ENCODE measurements around the gene SND1.

The SND1 gene

DNA sequence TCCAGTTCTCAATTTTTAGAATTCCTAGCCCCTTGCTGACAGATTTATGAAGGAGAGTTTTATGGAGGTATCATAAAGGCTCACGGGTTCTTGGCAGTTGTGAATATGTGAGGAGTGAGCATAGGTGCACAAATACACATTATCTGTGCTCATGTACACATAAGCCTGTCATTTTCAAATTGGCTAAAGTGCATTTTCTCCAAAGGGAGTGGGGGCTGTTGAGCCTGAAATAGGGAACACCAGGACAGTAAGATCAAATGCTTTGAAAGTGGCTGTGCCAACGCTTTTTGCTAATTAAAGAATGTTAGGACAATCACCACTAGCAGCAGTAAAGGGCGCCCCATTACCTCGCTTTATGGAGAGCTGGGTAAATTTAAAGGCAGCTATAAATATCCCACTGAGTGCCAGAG is 387.6 kb downstream of the SND1 start:
- no peak for DNase-seq (ENCODE audit: low read depth in 2 of 2)

DNA sequence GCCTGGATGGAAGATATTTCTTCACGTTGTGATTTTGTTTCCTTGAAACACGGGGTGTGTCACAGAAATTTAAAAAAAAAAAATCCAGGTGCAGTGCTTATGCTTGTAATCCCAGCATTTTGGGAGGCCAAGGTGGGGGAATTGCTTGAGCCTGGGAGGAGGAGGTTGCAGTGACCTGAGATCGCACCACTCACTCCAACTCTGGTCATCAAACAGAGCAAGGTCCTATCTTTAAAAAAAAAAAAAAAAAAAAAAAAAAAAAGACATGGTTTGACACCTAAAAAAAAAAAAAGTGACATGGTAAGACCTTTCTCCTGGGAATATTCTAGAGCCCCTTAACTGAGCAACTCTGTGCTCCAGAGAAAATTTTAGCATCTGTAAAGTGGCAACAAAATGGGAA is 388.2 kb downstream of the SND1 start:
- DNase-seq (ENCODE audit: low read depth in 2 of 2): no peak

DNA sequence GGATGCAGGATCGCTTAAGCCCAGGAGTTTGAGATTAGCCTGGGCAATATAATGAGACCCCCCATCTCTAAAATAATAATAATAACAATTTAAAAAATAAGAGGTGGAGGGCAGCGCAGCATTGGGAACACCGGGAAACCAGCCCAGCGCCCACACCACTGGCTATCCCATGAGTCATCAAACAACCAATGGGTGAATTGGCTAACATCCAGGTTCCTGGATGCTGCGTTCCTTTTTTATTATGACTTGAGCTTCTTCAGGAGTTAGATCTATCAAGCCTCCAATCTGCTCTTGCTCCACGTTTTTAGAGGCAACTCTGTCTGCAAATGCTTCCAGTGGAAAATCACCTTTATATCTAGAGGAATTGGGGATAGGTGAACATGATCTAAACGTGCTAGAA is 389.2 kb downstream of the SND1 start:
- DNase-seq (ENCODE audit: low read depth in 2 of 2): no peak

DNA sequence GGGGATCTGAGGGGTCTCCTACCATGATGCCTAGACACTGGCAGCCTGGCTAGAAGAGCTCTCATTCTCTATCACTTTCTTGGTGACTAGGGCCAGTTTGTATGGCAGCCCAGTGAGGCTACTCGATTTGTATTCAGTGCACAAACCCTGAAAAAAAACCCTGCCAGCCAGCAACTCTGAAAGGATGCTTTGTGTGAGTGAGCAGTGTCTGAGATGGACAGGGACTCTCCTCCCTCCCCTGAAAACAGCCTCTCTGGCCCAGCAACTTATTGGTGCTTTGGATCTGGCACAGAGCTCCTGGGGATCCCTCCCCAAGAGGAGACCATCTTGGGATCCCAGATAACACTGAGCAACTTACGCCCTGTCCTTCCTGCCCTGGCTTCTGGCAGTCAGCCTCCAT is 390.0 kb downstream of the SND1 start:
- DNase-seq (ENCODE audit: low read depth in 2 of 2): no peak

DNA sequence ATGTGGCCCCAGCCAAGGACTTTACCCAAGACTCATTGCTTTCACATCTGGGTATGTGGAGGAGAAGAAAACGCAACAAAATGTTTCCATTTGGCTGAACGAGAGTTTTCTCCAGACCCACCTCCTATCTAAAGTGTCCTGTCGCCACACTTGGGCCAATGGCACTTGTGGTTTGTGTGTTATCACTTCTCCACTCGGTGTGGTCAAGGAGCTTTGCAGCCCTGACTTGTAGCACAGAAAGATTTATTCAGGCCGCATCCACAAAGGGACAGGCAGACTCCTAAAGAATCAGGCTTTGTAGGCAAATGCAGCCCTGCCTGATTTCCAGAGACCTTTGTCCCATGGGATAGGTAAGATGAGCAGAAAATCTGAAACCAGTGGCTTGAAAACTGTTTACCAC is 392.1 kb downstream of the SND1 start:
- no peak for DNase-seq (ENCODE audit: low read depth in 2 of 2)

DNA sequence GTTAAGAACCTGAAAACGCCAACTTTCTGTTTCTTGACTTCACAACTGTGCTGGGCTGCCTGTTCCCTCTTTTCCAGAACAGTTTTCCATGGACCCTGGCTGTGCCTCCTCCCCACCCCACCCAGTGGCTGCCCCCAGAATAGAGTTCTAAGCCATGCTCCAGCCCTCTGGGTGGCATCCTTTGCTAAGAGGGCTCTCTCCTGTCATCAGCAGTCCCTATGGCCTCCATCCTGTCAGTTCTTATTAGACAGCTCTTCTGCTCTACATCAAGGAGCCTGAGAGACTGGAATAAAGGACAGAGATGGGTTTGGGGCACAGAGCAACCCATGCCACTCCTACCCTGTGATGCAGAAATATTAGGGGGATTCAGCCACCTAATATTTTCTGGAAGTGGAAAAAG is 393.2 kb downstream of the SND1 start:
- no peak for DNase-seq (ENCODE audit: low read depth in 2 of 2)

DNA sequence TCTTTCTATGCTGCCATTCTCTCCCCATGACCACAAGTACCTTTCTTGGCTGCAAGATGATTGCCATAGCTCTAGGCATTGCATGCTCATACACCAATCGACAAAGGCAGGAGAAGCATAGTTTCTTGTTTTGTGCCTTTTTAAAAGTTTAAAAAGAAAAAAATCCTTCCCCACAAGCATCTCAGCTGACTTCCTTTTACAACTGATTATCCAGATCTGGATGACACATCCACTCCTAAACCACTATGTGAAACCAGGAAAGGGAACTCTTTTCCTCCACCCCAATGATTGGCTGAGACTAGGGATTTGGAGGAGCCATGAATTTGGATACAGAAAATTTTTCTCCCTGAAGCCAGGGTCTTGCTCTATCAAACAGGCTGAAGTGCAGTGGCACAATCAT is 393.8 kb downstream of the SND1 start:
- DNase-seq (ENCODE audit: low read depth in 2 of 2): no peak

DNA sequence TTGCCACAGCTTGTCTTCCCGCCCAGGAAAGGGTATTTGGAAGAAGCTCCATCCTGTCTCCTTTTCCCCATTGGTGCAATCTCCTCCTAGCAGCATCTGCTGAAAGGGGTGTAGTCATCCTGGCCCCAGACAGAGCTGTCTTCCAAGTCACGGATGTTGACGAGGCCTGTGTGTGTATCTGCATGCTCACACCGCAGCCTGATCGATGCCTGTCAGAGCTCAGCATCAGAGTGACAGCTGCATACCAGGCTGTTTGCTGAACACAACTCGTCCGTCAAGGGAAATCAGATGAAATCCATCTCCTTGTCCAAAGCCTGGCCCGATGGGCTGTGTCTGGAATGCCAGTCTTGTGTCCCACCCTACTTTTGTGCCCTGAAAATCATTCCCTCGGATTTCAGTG is 400.4 kb downstream of the SND1 start:
- DNase-seq (ENCODE audit: low read depth in 2 of 2): no peak

DNA sequence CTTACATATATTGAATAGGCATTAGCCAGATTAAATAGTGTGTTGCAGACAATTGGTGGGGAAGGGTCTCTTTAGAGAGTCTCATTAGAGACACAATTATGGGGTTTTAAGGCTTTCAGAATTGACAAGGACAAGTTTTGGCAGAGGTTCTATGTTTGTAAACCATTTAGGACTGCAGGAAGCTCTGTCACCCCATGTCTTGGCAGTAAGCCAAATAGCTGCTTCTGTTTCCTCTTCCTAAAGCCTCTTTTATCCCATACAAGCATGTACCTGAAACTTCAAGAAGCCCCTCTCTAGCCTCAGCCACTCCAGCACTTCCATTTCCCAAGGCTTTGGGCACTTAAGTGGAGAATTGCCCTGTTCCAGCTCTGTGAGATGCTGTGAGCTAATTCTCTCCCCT is 401.0 kb downstream of the SND1 start:
- no peak for DNase-seq (ENCODE audit: low read depth in 2 of 2)

DNA sequence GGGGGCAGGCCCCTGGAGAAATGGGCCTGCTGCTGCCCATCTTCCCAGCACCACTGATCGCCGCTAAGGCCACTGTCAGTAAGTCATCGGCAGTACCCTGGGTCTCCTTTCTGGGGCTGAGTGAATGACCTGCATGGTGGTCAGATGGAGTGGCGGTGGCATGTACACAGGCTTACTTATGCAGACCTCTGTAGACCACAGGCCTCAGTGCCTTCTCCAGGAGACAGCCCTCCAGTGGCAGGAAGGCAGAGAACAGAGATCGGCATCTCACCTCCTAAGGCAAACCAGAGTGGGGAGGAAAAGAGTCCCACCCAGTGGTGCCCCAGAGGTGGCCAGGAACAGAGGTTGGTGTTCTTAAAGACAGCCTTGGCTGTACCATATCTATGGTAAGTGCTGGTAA is 402.0 kb downstream of the SND1 start:
- no peak for DNase-seq (ENCODE audit: low read depth in 2 of 2)

DNA sequence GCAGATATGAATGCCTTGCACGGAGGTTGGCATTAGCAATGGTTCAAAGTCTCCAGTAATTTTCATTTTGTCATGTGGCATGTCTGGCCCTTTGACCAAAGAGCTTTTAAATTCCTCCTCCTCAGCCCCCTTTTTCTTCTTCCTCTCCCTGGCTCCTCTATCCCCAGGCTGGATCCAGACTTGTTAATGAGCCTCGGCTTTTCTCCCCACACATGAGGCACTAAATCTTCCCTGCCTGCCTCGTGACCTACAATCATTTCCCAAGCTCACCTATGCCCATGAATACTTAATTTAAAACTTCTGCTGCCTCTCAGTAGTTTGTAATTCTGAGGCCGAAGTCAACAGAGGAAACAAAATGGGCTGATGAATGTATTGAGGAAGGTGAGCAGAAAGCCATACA is 402.5 kb downstream of the SND1 start:
- no peak for DNase-seq (ENCODE audit: low read depth in 2 of 2)

DNA sequence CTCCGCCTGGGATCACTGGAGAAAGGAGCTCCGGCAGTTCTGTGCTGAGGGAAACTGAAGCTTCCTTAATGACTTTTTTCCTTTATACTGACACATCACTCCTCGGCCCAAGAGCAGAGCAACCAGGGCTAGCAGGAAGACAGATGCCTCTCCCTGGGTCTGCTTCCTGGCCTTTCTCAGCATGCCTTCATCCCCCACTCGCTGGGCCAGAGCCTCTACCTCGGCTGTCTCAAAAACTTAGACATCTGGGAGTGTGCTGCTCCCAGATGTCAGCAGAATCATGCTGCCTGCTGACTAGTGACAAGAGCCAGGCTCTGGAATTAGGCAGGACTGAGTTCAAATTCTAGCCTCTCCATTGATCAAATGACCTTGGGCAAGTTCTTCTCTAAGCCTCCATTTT is 403.6 kb downstream of the SND1 start:
- DNase-seq (ENCODE audit: low read depth in 2 of 2): no peak

DNA sequence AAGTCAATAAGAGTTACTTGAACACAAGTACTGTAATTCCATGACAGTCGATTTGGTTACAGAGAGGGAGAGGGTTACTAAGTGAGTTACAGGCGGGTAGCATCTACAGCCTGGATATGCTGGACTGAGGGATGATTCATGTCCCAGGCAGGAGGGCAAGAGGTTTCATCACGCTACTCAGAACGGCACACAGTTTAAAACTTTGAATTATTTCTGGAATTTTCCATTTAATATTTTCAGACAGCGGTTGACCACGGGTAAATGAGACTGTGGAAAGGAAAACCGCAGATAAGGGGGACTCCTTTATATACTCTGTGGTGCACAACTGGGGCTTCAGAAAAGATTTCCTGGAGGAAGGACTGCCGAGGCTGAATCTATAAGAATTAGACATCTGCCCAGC is 404.9 kb downstream of the SND1 start:
- DNase-seq (ENCODE audit: low read depth in 2 of 2): no peak

DNA sequence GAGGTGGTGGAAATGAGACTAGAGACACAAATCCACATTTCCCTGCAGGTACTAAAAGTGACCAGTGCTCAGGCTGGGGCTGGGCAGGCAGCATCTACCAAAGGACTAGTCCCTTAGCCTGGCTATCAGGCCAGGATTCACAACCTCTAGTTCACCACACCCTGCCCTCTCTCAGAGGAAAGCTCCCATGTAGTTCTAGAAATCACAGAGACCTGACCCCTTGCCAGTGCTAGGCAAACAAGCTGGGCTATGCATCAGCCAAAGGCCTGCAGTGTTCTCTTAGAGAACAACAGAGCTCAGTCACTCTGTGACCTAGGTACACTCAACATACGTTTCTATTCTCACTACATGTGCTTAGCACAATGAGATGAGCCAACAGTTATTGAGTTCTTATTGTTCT is 405.9 kb downstream of the SND1 start:
- DNase-seq (ENCODE audit: low read depth in 2 of 2): no peak

DNA sequence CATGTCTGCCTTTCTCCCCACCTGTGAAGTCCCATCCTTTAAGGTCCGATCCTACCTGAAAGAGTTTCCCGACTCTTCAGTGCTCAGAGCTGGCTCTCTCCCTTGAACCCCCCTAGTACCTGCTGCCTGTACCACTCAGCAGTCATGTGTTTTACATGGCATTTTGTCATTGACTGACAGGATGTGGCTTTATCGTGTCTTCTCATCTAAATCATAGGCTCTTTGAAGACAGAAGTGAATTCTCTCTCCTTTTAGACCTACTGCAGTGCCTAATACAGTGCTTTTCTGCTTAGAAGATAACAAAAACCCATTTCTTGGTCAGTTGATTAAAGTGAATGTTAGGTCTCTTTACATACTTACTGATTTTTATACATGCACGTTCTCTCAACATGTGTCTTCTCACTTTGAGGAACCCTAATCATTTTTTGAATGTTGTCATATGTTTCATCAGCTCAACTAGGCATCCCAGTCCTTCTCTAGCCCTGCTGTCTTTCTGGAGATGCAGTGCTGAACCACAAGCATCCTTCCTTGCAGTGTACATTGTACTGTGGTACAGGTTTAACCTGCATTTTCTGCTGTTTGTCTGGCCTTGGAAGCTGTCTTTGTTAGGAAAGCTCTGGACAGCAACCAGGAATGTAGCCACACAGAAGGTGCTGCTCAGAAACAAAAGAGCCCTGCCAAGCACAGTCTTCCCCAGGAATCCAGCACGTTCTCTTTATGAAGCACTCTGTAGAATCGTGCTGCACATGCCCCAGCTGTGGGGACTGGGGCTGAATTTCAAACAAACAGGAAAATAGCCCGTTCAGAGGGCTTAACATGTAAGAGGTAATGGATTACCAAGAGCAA is 407.4 kb downstream of the SND1 start:
- no peak for DNase-seq (ENCODE audit: low read depth in 2 of 2)

DNA sequence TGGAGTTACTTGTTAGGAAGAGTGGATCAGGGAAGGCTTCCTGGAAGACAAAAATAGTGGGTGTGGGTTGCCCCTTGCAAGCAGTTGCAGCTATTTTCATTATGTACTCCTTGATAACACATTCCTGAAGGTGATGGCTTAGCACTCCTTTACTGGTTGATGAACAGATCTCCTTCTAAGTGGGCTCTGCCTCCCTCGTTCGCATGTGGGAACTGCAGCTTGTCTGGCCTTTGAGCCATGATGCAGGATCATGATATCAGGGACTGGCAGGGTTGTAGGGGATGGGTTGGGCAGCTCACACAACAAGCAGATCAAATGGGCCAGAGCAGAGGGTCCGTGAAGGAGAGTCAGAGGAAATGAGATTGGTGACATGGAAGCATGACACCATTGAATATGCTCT is 408.0 kb downstream of the SND1 start:
- DNase-seq (ENCODE audit: low read depth in 2 of 2): no peak

DNA sequence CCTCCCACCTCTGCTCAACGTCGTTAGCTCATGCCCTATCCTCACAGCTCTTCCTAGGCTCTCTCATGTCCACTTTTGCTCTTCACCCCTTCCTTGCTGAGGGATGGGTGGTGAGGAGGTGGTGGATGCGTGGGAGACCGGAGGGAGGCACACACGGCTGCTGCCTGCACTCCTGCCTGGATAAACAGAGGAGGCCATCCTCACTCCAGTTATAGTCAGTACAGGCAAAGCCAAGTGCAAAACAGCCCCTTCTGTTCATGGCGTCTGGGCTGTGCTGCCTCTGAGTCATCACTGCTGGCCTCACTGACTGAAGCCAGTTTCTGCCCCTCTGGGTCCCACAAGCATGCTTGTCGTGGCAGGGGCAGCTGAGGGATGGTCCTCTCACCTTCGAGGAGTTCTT is 411.1 kb downstream of the SND1 start:
- no peak for DNase-seq (ENCODE audit: low read depth in 2 of 2)

DNA sequence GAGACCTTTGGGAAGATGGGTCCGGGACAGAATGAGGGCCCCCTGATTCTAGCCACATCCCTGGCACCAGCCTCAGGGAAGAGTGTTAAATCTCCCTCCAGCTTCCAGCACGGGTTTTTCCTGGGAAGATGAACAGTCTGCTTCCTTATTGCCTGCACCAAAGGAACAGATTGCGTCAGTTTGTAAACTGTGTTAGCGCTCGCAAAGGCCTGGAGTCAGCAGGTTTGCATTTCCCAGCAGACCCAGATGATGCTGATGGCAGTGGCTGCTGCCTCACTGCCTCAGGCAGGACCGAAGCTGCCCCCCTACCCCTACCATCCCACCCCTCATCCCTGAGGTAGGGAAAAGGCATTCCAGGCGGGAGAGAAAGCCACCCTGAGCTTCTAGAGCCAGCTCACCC is 413.9 kb downstream of the SND1 start:
- no peak for DNase-seq (ENCODE audit: low read depth in 2 of 2)

DNA sequence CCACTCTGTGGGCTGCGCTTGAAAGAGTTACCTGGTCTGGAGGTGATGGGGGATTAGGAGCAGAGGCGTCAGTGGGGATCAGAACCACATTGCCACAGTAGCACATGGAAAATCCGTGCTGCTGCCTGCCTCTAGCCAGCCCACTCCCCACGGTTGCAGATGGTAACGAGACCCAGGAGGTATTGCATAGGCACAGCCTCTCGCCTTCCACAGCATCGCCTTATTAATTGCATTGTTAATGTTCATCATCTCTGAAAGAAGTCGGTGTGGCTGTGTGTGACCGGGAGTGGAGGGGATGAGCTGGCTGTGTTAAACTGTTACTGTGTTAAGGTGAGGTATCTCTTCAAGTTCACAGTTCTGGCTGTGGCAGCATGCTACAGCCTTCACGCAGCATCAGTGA is 414.4 kb downstream of the SND1 start:
- no peak for DNase-seq (ENCODE audit: low read depth in 2 of 2)

DNA sequence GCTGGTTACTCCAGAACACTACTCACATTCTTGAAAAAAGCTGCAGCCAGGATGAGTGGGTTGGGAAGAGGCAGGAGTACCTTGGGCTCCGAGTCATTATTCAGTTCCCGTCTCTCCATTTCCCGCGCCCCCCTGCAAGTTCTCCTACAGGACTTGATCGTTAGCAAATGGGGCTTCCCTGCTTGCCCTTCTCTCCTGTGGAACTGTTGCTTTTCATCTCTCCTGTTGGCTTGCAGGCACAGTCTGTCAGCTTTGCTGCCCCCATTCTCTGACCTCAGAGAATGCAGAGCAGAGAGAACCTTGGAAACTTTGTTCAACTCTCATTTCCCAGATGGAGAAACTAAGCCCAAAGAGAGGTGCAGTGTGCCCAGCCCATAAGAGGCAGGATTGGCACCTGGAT is 414.9 kb downstream of the SND1 start:
- no peak for DNase-seq (ENCODE audit: low read depth in 2 of 2)

DNA sequence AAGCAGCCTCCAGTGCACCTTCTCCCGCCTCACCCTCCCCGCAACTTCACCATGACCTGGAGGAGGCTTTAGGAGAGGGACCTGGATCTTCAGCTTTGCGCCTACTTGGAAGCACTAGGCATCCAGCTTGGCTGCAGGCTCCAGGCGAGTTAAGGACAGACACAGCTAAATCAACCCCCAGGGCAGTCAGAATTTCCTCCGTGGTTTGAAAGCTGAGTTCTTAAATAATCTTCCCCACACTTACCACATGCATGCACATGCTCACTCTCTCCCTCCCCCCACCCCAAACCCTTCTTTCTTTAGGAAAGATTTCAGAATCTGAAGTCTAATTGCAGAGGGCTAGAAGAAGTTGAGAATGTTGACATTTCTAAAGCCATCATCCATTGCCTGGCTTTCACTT is 416.0 kb downstream of the SND1 start:
- DNase-seq (ENCODE audit: low read depth in 2 of 2): no peak

DNA sequence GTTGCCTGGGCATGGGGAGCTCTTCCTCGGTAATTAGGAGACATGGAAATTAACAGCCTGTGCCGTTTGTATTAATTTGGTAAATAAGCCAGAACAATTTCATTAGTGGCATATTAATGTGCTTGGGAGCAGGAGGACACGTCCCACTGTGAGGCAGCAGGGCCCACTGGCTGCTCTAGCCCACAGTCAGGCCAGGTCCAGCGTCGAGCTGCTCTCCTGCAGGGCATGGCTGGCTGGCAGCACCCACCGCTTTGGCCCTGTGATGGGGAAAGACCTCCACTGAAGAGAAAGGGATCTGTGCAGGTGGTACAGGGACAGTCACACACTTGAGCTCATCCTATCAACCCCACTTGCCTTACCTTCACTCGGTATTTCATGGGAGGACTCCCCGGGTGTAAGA is 416.8 kb downstream of the SND1 start:
- DNase-seq (ENCODE audit: low read depth in 2 of 2): no peak

DNA sequence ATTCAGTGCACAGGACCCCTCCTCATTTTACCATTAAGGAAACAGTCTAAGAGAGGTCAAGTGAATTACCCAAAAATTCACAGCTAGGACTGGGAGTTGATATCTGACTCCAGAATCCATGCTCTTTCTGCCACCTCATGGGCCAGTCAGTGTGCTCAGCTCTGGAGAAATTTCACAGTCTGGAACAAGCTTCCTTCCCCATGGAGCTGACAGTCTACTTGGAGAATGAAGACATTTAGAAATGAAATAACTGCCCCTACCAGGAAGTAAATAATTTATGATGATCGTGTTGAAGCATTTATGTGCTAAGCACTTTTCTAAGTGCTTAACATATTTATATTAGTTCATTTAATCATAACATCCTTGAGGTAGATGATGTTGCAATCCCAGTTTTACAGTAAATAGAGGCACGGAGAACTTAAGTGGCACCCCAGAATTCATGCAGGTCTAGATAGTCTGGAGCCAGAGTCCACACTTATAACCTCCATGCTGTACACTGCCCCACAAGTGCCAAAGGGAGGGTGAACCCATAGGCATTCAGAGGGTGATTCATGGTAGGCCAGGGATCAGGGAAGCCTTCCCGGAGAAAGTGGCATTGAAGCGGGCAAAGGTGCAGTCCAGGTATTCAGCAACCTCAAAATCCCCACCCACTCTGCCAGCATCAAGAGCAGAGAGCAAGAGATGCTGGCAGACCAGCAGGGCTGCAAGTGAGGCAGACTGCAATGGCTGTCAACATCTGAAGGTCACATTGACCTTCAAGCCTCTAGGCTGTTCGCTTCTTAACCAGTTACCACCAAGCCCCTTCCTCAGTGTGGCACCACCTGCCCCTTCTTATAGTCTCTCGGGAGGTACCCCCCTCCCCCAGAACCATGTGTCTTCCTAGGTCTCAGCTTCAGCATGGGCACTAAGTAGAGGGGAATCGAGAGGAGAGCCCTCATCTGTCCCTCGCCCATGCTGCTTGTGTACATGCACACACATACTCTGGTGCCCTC is 417.7 kb downstream of the SND1 start:
- DNase-seq (ENCODE audit: low read depth in 2 of 2): no peak

Data from stimulated activated CD4-positive, alpha-beta T cell treated with anti-CD3 and anti-CD28 coated beads, Interleukin-4, amount 100 ng/mL, for 48 hours (primary cell).